Measurements from ENCODE around the gene LINGO1. TPM values are rescaled to one million over a fixed set of nuclear protein-coding genes. Genes with fewer than 3 reads are reported as not detected.

The LINGO1 gene
- polyA plus RNA-seq, 6 donors from 2014 or later, result not detected

- H3K9me3 Mint-ChIP-seq, result no peaks in the 10 kb centered on the region
- no peaks in the 10 kb centered on the region for H3K36me3 Mint-ChIP-seq
- peak; percentile 51 for DNase-seq
- ATAC-seq (ENCODE audit: low read depth in 2 of 2), result peak; percentile 78 to 80
- H3K4me3 Mint-ChIP-seq, result peak overlapping the region; percentile 75 to 92 (median 82)
- peaks cover 33 to 84% (median 61%) of the 10 kb centered on the region in 3 donors for H3K27me3 Mint-ChIP-seq
- peaks cover 14 to 20% (median 14%) of the 10 kb centered on the region in 3 donors for H3K4me1 Mint-ChIP-seq
- H3K27ac Mint-ChIP-seq, result no peak overlapping the region
Measured at GRCh38 chr15:77633134-77633912, 611 bp upstream of the LINGO1 start.

- peaks cover 0 to 3% (median 0%) of the 10 kb centered on the region in 7 donors for H3K9me3 Mint-ChIP-seq
- DNase-seq (no peak), ATAC-seq (ENCODE audit: low read depth in 2 of 2) (no peak)
- H3K4me1 Mint-ChIP-seq, result peaks cover 14 to 20% (median 14%) of the 10 kb centered on the region in 3 donors
- H3K27me3 Mint-ChIP-seq, result peaks cover 34 to 78% (median 57%) of the 10 kb centered on the region in 3 donors
- H3K4me3 Mint-ChIP-seq, result peak overlapping the region in 6 of 8 donors; percentile 15 to 62 (median 56)
- no peak overlapping the region for H3K27ac Mint-ChIP-seq
- H3K36me3 Mint-ChIP-seq, result no peaks in the 10 kb centered on the region
Measured at GRCh38 chr15:77631745-77632533, 773 bp downstream of the LINGO1 start.

GRCh38 chr15:77630956-77631744 is 1.6 kb downstream of the LINGO1 start:
- Mint-ChIP-seq H3K4me1 (peaks cover 14 to 20% (median 14%) of the 10 kb centered on the region in 3 donors), H3K9me3 (peaks cover 0 to 3% (median 0%) of the 10 kb centered on the region in 7 donors), H3K27ac (no peak overlapping the region), H3K4me3 (peak overlapping the region in 7 of 8 donors; percentile 3 to 79 (median 47)), H3K36me3 (no peaks in the 10 kb centered on the region), H3K27me3 (peaks cover 38 to 70% (median 50%) of the 10 kb centered on the region in 3 donors)
- DNase-seq, result no peak
- ATAC-seq (ENCODE audit: low read depth in 2 of 2), result no peak

- no peaks in the 10 kb centered on the region for H3K36me3 Mint-ChIP-seq
- H3K27ac Mint-ChIP-seq, result no peak overlapping the region
- peaks cover 9 to 13% (median 10%) of the 10 kb centered on the region in 3 donors for H3K4me1 Mint-ChIP-seq
- ATAC-seq (ENCODE audit: low read depth in 2 of 2) (no peak), DNase-seq (no peak)
- peaks cover 0 to 3% (median 0%) of the 10 kb centered on the region in 7 donors for H3K9me3 Mint-ChIP-seq
- H3K27me3 Mint-ChIP-seq, result peaks cover 34 to 59% (median 39%) of the 10 kb centered on the region in 3 donors
- H3K4me3 Mint-ChIP-seq, result peak overlapping the region in 1 of 8 donors; percentile 45
Measured at GRCh38 chr15:77630056-77630455, 2.7 kb downstream of the LINGO1 start.

GRCh38 chr15:77629070-77630030 is 3.4 kb downstream of the LINGO1 start:
- H3K9me3 Mint-ChIP-seq, result peaks cover 0 to 3% (median 0%) of the 10 kb centered on the region in 7 donors
- no peak overlapping the region for H3K27ac Mint-ChIP-seq
- ATAC-seq (ENCODE audit: low read depth in 2 of 2), result no peak
- no peaks in the 10 kb centered on the region for H3K36me3 Mint-ChIP-seq
- peaks cover 8 to 10% (median 8%) of the 10 kb centered on the region in 3 donors for H3K4me1 Mint-ChIP-seq
- H3K27me3 Mint-ChIP-seq, result peaks cover 32 to 54% (median 33%) of the 10 kb centered on the region in 3 donors
- H3K4me3 Mint-ChIP-seq, result peak overlapping the region in 2 of 8 donors; percentile 4 to 9
- DNase-seq, result no peak

GRCh38 chr15:77628010-77628409 is 4.7 kb downstream of the LINGO1 start:
- Mint-ChIP-seq H3K27ac (no peak overlapping the region), H3K9me3 (peaks cover 0 to 3% (median 0%) of the 10 kb centered on the region in 7 donors), H3K27me3 (peaks cover 23 to 49% (median 30%) of the 10 kb centered on the region in 3 donors), H3K4me1 (no peaks in the 10 kb centered on the region), H3K4me3 (no peak overlapping the region), H3K36me3 (no peaks in the 10 kb centered on the region)
- DNase-seq (no peak), ATAC-seq (ENCODE audit: low read depth in 2 of 2) (no peak)

GRCh38 chr15:77627581-77627980 is 5.1 kb downstream of the LINGO1 start:
- no peaks in the 10 kb centered on the region for H3K4me1 Mint-ChIP-seq
- no peaks in the 10 kb centered on the region for H3K36me3 Mint-ChIP-seq
- H3K27ac Mint-ChIP-seq, result no peak overlapping the region
- H3K27me3 Mint-ChIP-seq, result peaks cover 23 to 49% (median 30%) of the 10 kb centered on the region in 3 donors
- H3K4me3 Mint-ChIP-seq, result no peak overlapping the region
- peaks cover 0 to 3% (median 0%) of the 10 kb centered on the region in 7 donors for H3K9me3 Mint-ChIP-seq
- no peak for ATAC-seq (ENCODE audit: low read depth in 2 of 2)
- DNase-seq, result no peak

- Mint-ChIP-seq H3K36me3 (no peaks in the 10 kb centered on the region), H3K27ac (no peak overlapping the region)
- no peak for DNase-seq
Measured at GRCh38 chr15:77627067-77627466, 5.6 kb downstream of the LINGO1 start.

GRCh38 chr15:77626002-77626401 is 6.7 kb downstream of the LINGO1 start:
- Mint-ChIP-seq H3K4me1 (no peaks in the 10 kb centered on the region), H3K27me3 (peaks cover 23 to 40% (median 30%) of the 10 kb centered on the region in 3 donors), H3K9me3 (peaks cover 0 to 3% (median 0%) of the 10 kb centered on the region in 7 donors), H3K27ac (no peak overlapping the region), H3K36me3 (no peaks in the 10 kb centered on the region), H3K4me3 (no peak overlapping the region)
- ATAC-seq (ENCODE audit: low read depth in 2 of 2) (no peak), DNase-seq (no peak)

More at GRCh38 chr15:77627067-77627466, 5.6 kb downstream of the LINGO1 start:
- Mint-ChIP-seq H3K4me1 (no peaks in the 10 kb centered on the region), H3K4me3 (no peak overlapping the region), H3K27me3 (peaks cover 23 to 49% (median 30%) of the 10 kb centered on the region in 3 donors), H3K9me3 (peaks cover 0 to 3% (median 0%) of the 10 kb centered on the region in 7 donors)
- no peak for ATAC-seq (ENCODE audit: low read depth in 2 of 2)

- Mint-ChIP-seq H3K27ac (no peak overlapping the region), H3K9me3 (peaks cover 0 to 3% (median 0%) of the 10 kb centered on the region in 7 donors), H3K4me3 (no peak overlapping the region), H3K27me3 (peaks cover 23 to 33% (median 28%) of the 10 kb centered on the region in 3 donors), H3K36me3 (no peaks in the 10 kb centered on the region), H3K4me1 (no peaks in the 10 kb centered on the region)
- DNase-seq (no peak), ATAC-seq (ENCODE audit: low read depth in 2 of 2) (no peak)
Measured at GRCh38 chr15:77625376-77625775, 7.3 kb downstream of the LINGO1 start.

GRCh38 chr15:77624868-77625267 is 7.8 kb downstream of the LINGO1 start:
- Mint-ChIP-seq H3K36me3 (no peaks in the 10 kb centered on the region), H3K27me3 (peaks cover 22 to 28% (median 23%) of the 10 kb centered on the region in 3 donors), H3K4me1 (no peaks in the 10 kb centered on the region), H3K27ac (no peak overlapping the region), H3K4me3 (no peak overlapping the region), H3K9me3 (peaks cover 0 to 3% (median 0%) of the 10 kb centered on the region in 7 donors)
- DNase-seq (no peak), ATAC-seq (ENCODE audit: low read depth in 2 of 2) (no peak)
